ENCODE measurements around the gene SERPINB12.

DNA sequence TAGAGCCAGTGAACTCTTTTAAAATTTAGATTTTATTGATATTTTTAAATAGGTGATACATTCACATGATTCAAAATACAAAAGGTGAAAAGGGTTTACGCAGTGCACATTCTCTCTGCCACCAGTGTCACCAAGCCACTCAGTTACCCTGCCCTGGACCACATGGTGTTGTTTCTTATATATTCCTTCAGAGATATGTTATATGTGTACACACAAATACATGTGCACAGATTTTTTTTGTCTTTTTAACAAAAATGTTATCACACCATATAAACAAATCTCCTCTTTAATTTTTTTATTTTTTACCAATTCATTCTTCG is 75.7 kb downstream of the SERPINB12 start:
- TF ChIP-seq, protein P1, sequence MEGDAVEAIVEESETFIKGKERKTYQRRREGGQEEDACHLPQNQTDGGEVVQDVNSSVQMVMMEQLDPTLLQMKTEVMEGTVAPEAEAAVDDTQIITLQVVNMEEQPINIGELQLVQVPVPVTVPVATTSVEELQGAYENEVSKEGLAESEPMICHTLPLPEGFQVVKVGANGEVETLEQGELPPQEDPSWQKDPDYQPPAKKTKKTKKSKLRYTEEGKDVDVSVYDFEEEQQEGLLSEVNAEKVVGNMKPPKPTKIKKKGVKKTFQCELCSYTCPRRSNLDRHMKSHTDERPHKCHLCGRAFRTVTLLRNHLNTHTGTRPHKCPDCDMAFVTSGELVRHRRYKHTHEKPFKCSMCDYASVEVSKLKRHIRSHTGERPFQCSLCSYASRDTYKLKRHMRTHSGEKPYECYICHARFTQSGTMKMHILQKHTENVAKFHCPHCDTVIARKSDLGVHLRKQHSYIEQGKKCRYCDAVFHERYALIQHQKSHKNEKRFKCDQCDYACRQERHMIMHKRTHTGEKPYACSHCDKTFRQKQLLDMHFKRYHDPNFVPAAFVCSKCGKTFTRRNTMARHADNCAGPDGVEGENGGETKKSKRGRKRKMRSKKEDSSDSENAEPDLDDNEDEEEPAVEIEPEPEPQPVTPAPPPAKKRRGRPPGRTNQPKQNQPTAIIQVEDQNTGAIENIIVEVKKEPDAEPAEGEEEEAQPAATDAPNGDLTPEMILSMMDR (IDR thresholded peaks at IDR 0.05) = no peak
- no peak for TF ChIP-seq EP300 (IDR thresholded peaks at IDR 0.05)
- no peak for TF ChIP-seq POLR2A (IDR thresholded peaks at IDR 0.05)
